A549 (cell line): Measurements from ENCODE around the gene SAMM50. TPM values are rescaled to one million over a fixed set of nuclear protein-coding genes. Genes with fewer than 3 reads are reported as not detected.

Experiments used
- ATAC-seq, 2 experiments: fragments of 200-7000 bp in 1 of 2; fragments of >200 bp in 1 of 2; cut with Nextera tagmentation in 1 of 2; cut with Tn5 transposase in 1 of 2; 3 replicates each; pipeline versions ENCODE4 v1.8.0 to v1.9.1; 2018 to 2020; ENCODE audit warnings: mild to moderate bottlenecking in 1 of 2, moderate library complexity in 1 of 2
- CTCF ChIA-PET: fragments of 300-600 bp; sonication (Branson Sonifier 250); formaldehyde crosslinking; extraction: SDS; loops from one replicate; lab custom pipeline; 2021; ENCODE audit warnings: antibody characterized with exemption, inconsistent platforms; lab: Yijun Ruan, JAX
- POLR2A ChIA-PET: fragments of 350-600 bp; formaldehyde crosslinking; extraction: SDS; loops from one replicate; lab custom pipeline; 2021; ENCODE audit warnings: antibody characterized with exemption, inconsistent platforms; lab: Yijun Ruan, JAX
- DNase-seq, 2 experiments: peaks; one replicate each; pipeline versions ENCODE4 v3.0.0 to v3.0.0-alpha.2; 2011 to 2016; ENCODE audit warnings: low read depth in 1 of 2, low spot score in 1 of 2
- FAIRE-seq: peaks from 2 replicates; lab custom pipeline; 2011; peaks lifted over from hg19 to GRCh38; lab: Jason Lieb, UNC
- H3K27ac ChIP-seq, 2 experiments: fragments of >200 bp; sonication (Bioruptor Twin); formaldehyde crosslinking; 3 replicates each; pipeline ENCODE4 v1.5.1; 2016 to 2017
- H3K4me1 ChIP-seq: fragments of >200 bp; sonication (Bioruptor Twin); formaldehyde crosslinking; 3 replicates; pipeline ENCODE4 v1.6.1; 2016
- H3K4me2 ChIP-seq: fragments of >200 bp; sonication (Bioruptor Twin); formaldehyde crosslinking; 3 replicates; pipeline ENCODE4 v1.6.1; 2016
- H3K4me3 ChIP-seq: fragments of >200 bp; sonication (Bioruptor Twin); formaldehyde crosslinking; 3 replicates; pipeline ENCODE4 v1.5.1; 2016
- H3K9me3 ChIP-seq: fragments of >200 bp; sonication (Bioruptor Twin); formaldehyde crosslinking; 3 replicates; pipeline ENCODE4 v1.6.1; 2016
- CBX2 ChIP-seq: fragments of 200-600 bp; sonication (generic); IDR thresholded peaks from 2 replicates; pipeline ENCODE4 v1.6.1; 2016; ENCODE audit warnings: low read depth, mild to moderate bottlenecking, borderline replicate concordance
- CEBPB ChIP-seq, 2 experiments: fragments of >200 bp in 1 of 2; sonication (Bioruptor Twin) in 1 of 2; formaldehyde crosslinking in 1 of 2; IDR thresholded peaks; 2 replicates each; pipeline ENCODE4 v1.6.1; 2012 to 2016
- CHD2 ChIP-seq: fragments of 150-350 bp; IDR thresholded peaks from 2 replicates; pipeline ENCODE4 v1.6.1; 2014; ENCODE audit warnings: low read length; ENCODE audit not compliant: partially characterized antibody
- CTCF ChIP-seq: fragments of >200 bp; sonication (Bioruptor Twin); formaldehyde crosslinking; IDR thresholded peaks from 3 replicates; pipeline ENCODE4 v1.5.1; 2016
- EHMT2 ChIP-seq: fragments of 200-600 bp; sonication (generic); IDR thresholded peaks from 2 replicates; pipeline ENCODE4 v1.6.1; 2016; ENCODE audit warnings: antibody characterized with exemption, low read depth, mild to moderate bottlenecking, moderate library complexity
- FOSB ChIP-seq: fragments of 250-450 bp; sonication (Bioruptor Pico); IDR thresholded peaks from 2 replicates; pipeline ENCODE4 v1.5.0; 2020; ENCODE audit warnings: mild to moderate bottlenecking, moderate library complexity
- FOSL2 ChIP-seq, 2 experiments: fragments of 450-650 bp in 1 of 2; fragments of >200 bp in 1 of 2; sonication (Bioruptor Twin) in 1 of 2; formaldehyde crosslinking; IDR thresholded peaks; 2 replicates each; pipeline versions ENCODE4 v1.5.0 to v1.6.1; 2016 to 2020; ENCODE audit warnings: mild to moderate bottlenecking in 1 of 2, moderate library complexity in 1 of 2
- GATA3 ChIP-seq: IDR thresholded peaks from 2 replicates; pipeline ENCODE4 v1.6.1; 2012; ENCODE audit warnings: borderline replicate concordance
- HOXB5 ChIP-seq: fragments of 250-450 bp; sonication (Bioruptor Pico); IDR thresholded peaks from 2 replicates; pipeline ENCODE4 v1.5.0; 2020; ENCODE audit warnings: mild to moderate bottlenecking, moderate library complexity
- JUNB ChIP-seq: fragments of >200 bp; sonication (Bioruptor Twin); formaldehyde crosslinking; IDR thresholded peaks from 2 replicates; pipeline ENCODE4 v1.6.1; 2016
- KDM1A ChIP-seq: fragments of 200-600 bp; sonication (generic); IDR thresholded peaks from 2 replicates; pipeline ENCODE4 v1.6.1; 2016; ENCODE audit warnings: low read depth, mild to moderate bottlenecking
- KDM5A ChIP-seq: fragments of 200-600 bp; sonication (generic); IDR thresholded peaks from 2 replicates; pipeline ENCODE4 v1.6.1; 2016; ENCODE audit warnings: antibody characterized with exemption, mild to moderate bottlenecking
- MAZ ChIP-seq: fragments of 150-350 bp; IDR thresholded peaks from 2 replicates; pipeline ENCODE4 v1.6.1; 2014; ENCODE audit warnings: antibody characterized with exemption, low read depth, low read length, borderline replicate concordance
- MYC ChIP-seq: IDR thresholded peaks from 2 replicates; pipeline ENCODE4 v1.6.1; 2012; ENCODE audit warnings: mild to moderate bottlenecking, inconsistent platforms, low read length, improper control_type of control experiment, borderline replicate concordance
- NFE2L2 ChIP-seq: fragments of 150-350 bp; conservative IDR thresholded peaks from 2 replicates; pipeline ENCODE4 v1.6.1; 2014; ENCODE audit warnings: low read length
- NPAS2 ChIP-seq: fragments of 250-450 bp; sonication (Bioruptor Pico); IDR thresholded peaks from 2 replicates; pipeline ENCODE4 v1.8.0; 2022; ENCODE audit warnings: mild to moderate bottlenecking, moderate library complexity, borderline replicate concordance
- NR3C1 ChIP-seq: fragments of >200 bp; sonication (Bioruptor Twin); formaldehyde crosslinking; IDR thresholded peaks from 3 replicates; pipeline ENCODE4 v1.6.1; 2017
- PBX3 ChIP-seq: IDR thresholded peaks from 2 replicates; pipeline ENCODE4 v1.6.1; 2012
- POLR2A ChIP-seq: IDR thresholded peaks from 2 replicates; pipeline ENCODE4 v1.6.1; 2012; ENCODE audit warnings: mild to moderate bottlenecking, low read length
- RAD21 ChIP-seq, 2 experiments: fragments of >200 bp in 1 of 2; sonication (Bioruptor Twin) in 1 of 2; formaldehyde crosslinking in 1 of 2; IDR thresholded peaks in 1 of 2; conservative IDR thresholded peaks in 1 of 2; 2 replicates in 1 of 2; 3 replicates in 1 of 2; pipeline ENCODE4 v1.6.1; 2012 to 2018; ENCODE audit warnings: inconsistent platforms in 1 of 2
- RARB ChIP-seq: fragments of 250-450 bp; sonication (Bioruptor Pico); IDR thresholded peaks from 2 replicates; pipeline ENCODE4 v1.8.0; 2021; ENCODE audit warnings: mild to moderate bottlenecking, moderate library complexity
- RCOR1 ChIP-seq: fragments of 150-350 bp; IDR thresholded peaks from 2 replicates; pipeline ENCODE4 v1.6.1; 2014; ENCODE audit warnings: antibody characterized with exemption, low read length, low read depth
- TFCP2L1 ChIP-seq: fragments of 250-450 bp; sonication (Bioruptor Pico); IDR thresholded peaks from 2 replicates; pipeline ENCODE4 v1.5.0; 2021; ENCODE audit warnings: mild to moderate bottlenecking
- ZFP36 ChIP-seq: fragments of 450-650 bp; IDR thresholded peaks from 2 replicates; pipeline ENCODE4 v1.6.1; 2014; ENCODE audit warnings: borderline replicate concordance; ENCODE audit not compliant: partially characterized antibody
- ZNF302 ChIP-seq: fragments of 250-450 bp; sonication (Bioruptor Pico); IDR thresholded peaks from 2 replicates; pipeline ENCODE4 v1.9.0; 2021; ENCODE audit warnings: inconsistent platforms, mild to moderate bottlenecking, moderate library complexity
- ZSCAN20 ChIP-seq: fragments of 250-450 bp; sonication (Bioruptor Pico); IDR thresholded peaks from 2 replicates; pipeline ENCODE4 v1.8.0; 2022; ENCODE audit warnings: mild to moderate bottlenecking, moderate library complexity
- WGBS: methylation state at CpG from one replicate; pipeline ENCODE4 v1.1.6; 2017; ENCODE audit errors: missing lambda C conversion rate; 5-methylcytosine and 5-hydroxymethylcytosine counted together
- polyA plus RNA-seq, 4 experiments: library from polyadenylated mRNA; depleted of rRNA in 3 of 4; stranded (reverse); fragments of >200 nt; fragmentation: RNase III in 1 of 4; extraction: RNeasy Plus Mini Kit Qiagen cat#74134 plus additional on column Dnase treatment in 1 of 4; gene quantifications; 2 replicates in 3 of 4; 3 replicates in 1 of 4; pipeline ENCODE4 v1.2.3, GENCODE V29; 2011 to 2017
- TF ChIP-seq, protein P1 (sequence below): IDR thresholded peaks from 2 replicates; pipeline ENCODE4 v1.6.1; 2012
- TF ChIP-seq, protein P2 (sequence below): fragments of >200 bp; sonication (Bioruptor Twin); formaldehyde crosslinking; IDR thresholded peaks from 3 replicates; pipeline ENCODE4 v1.6.1; 2016
- TF ChIP-seq, protein P3 (sequence below): IDR thresholded peaks from 2 replicates; pipeline ENCODE4 v1.6.1; 2012; ENCODE audit warnings: low read depth, borderline replicate concordance
- TF ChIP-seq, protein P4 (sequence below): fragments of 250-450 bp; sonication (Bioruptor Pico); IDR thresholded peaks from 2 replicates; pipeline ENCODE4 v1.5.0; 2021; ENCODE audit warnings: mild to moderate bottlenecking, moderate library complexity, borderline replicate concordance

SAMM50 gene
- polyA plus RNA-seq, 2 of the 4 experiments (the other 2 are of a cell fraction), result 49.3 to 51.4 TPM

- TF ChIP-seq NR3C1, result no peak
- no peak for TF ChIP-seq FOSL2 (IDR thresholded peaks at IDR 0.05)
- TF ChIP-seq FOSL2 (CRISPR knock-in tag; IDR thresholded peaks at IDR 0.05), result no peak
- TF ChIP-seq NFE2L2, result no peak
Observed at GRCh38 chr22:43923191-43923590, 32.1 kb upstream of the SAMM50 start (continued).

DNA sequence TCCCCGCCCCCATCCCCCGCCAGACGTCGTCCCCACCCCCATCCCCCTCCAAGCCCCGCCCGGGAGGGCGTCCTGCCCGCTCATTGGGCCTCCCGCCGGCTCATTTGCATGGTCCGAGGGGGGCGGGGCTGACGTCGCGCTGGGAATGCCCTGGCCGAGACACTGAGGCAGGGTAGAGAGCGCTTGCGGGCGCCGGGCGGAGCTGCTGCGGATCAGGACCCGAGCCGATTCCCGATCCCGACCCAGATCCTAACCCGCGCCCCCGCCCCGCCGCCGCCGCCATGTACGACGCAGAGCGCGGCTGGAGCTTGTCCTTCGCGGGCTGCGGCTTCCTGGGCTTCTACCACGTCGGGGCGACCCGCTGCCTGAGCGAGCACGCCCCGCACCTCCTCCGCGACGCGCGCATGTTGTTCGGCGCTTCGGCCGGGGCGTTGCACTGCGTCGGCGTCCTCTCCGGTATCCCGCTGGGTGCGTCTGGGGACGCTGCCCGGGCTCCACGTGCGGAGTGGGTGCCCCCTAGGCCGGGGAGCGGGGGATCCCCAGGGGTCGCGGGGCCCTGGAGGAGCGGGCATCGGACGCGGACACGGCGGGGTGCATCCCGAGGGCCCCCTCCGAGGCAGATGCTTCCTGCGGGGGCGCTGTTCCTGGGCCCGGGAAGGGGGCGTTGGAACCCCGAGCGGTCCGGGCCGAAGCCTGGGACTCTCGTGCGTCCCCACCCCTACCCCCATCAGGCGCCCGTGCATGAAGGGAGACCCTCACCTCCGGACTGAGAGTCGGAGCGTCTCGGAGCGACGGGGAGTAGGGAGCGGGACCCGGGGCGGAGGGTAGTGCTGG lies 31.4 kb upstream of the SAMM50 start, which contains the start of gene PNPLA3:
Gene PNPLA3, plus strand, starts transcription at position 175 of the 834 bp plus-strand sequence. Its CDS starts 107 bp downstream, at position 282.
- peak within 1 kb of the TSS; percentile 65 to 93 for H3K27ac ChIP-seq
- peak within 1 kb of the TSS; percentile 56 for H3K4me3 ChIP-seq
- peak; percentile 71 to 79 for DNase-seq
- CTCF ChIA-PET, result interaction anchor here (1.0 kb wide), 2 partner anchors 22 to 36 kb away, joined by 3 read pairs; no protein-coding TSS in a partner anchor
- ATAC-seq, result peak; percentile 86 to 94
- H3K4me2 ChIP-seq, result peak within 1 kb of the TSS; percentile 90
- WGBS, result no CpG with 5 or more reads among the region's 100 CpGs
- POLR2A ChIA-PET, result interaction anchor here (1.0 to 1.3 kb wide), 3 partner anchors 9 to 31 kb away, joined by 3 to 4 read pairs (median 4); partner anchors contain the start of gene SAMM50
- no peaks in the 10 kb centered on the region for H3K9me3 ChIP-seq
- peaks cover 13% of the 10 kb centered on the region; the same call in 2 of the 3 replicates for H3K4me1 ChIP-seq
- no peak for FAIRE-seq
- TF ChIP-seq RAD21 (conservative IDR thresholded peaks at IDR 0.05 in 1 of 2, IDR thresholded peaks at IDR 0.05 in 1 of 2) (no peak), ZFP36 (no peak), NFE2L2 (no peak), CTCF (peak; percentile 29; the same call in 2 of the 3 replicates), MAZ (no peak), KDM1A (no peak), EHMT2 (no peak), JUNB (no peak), CHD2 (no peak), RCOR1 (no peak), MYC (no peak), CBX2 (no peak), TFCP2L1 (no peak), ZSCAN20 (no peak), RARB (CRISPR knock-in tag) (no peak), CEBPB (IDR thresholded peaks at IDR 0.05) (no peak), ZNF302 (CRISPR knock-in tag) (no peak), NR3C1 (no peak), FOSL2 (IDR thresholded peaks at IDR 0.05) (no peak), FOSL2 (CRISPR knock-in tag; IDR thresholded peaks at IDR 0.05) (no peak), GATA3 (no peak), FOSB (no peak), NPAS2 (CRISPR knock-in tag) (no peak), PBX3 (no peak), HOXB5 (CRISPR knock-in tag) (no peak), POLR2A (peak; percentile 40), KDM5A (no peak)
- TF ChIP-seq, protein P1, sequence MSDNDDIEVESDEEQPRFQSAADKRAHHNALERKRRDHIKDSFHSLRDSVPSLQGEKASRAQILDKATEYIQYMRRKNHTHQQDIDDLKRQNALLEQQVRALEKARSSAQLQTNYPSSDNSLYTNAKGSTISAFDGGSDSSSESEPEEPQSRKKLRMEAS, result peak; percentile 80
- TF ChIP-seq, protein P2, sequence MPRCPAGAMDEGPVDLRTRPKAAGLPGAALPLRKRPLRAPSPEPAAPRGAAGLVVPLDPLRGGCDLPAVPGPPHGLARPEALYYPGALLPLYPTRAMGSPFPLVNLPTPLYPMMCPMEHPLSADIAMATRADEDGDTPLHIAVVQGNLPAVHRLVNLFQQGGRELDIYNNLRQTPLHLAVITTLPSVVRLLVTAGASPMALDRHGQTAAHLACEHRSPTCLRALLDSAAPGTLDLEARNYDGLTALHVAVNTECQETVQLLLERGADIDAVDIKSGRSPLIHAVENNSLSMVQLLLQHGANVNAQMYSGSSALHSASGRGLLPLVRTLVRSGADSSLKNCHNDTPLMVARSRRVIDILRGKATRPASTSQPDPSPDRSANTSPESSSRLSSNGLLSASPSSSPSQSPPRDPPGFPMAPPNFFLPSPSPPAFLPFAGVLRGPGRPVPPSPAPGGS, result 0 out of 3 replicates have a peak, but pooled peaks have one; percentile 20
- TF ChIP-seq, protein P3, sequence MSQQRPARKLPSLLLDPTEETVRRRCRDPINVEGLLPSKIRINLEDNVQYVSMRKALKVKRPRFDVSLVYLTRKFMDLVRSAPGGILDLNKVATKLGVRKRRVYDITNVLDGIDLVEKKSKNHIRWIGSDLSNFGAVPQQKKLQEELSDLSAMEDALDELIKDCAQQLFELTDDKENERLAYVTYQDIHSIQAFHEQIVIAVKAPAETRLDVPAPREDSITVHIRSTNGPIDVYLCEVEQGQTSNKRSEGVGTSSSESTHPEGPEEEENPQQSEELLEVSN, result peak; percentile 67
- TF ChIP-seq, protein P4, sequence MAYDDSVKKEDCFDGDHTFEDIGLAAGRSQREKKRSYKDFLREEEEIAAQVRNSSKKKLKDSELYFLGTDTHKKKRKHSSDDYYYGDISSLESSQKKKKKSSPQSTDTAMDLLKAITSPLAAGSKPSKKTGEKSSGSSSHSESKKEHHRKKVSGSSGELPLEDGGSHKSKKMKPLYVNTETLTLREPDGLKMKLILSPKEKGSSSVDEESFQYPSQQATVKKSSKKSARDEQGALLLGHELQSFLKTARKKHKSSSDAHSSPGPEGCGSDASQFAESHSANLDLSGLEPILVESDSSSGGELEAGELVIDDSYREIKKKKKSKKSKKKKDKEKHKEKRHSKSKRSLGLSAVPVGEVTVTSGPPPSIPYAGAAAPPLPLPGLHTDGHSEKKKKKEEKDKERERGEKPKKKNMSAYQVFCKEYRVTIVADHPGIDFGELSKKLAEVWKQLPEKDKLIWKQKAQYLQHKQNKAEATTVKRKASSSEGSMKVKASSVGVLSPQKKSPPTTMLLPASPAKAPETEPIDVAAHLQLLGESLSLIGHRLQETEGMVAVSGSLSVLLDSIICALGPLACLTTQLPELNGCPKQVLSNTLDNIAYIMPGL (CRISPR knock-in tag), result no peak
